Hippocampal formation (tissue), 2 donors: ENCODE results near the gene KTN1.

Source experiments
- DNase-seq, 2 donors: peaks; one replicate each; lab custom pipeline; 2025; lab: John Stamatoyannopoulos, UW

The KTN1 gene

DNA sequence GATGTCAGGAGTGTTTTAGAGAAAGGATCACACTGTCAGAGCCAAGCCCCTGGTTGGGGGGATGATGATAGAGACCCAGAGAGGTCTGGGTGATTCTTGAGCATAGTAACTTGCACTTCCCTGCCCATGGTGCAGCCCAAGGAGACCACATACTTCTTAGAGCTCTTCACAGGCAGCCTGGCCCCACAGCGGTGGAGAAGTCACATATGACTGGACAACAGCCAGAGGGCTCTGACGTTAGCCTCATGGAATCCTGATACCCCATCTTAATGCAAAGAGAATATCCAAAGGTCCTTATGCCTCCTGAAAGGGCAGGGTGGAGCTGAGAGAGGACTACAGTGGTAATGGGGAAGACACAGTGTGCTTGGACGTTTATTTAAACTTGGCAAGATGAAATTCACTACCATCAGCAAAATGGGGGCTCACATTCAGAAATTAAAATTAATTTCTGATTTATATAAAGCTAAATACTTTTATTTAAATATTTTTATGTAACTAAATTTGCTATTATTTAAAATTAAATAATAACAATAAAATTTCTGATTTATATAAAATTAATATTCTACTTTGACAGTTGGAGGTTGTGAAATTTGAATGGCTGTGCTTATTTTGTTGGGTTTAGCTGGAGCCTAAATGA lies 131.3 kb downstream of the KTN1 start:
- no peak for DNase-seq

DNA sequence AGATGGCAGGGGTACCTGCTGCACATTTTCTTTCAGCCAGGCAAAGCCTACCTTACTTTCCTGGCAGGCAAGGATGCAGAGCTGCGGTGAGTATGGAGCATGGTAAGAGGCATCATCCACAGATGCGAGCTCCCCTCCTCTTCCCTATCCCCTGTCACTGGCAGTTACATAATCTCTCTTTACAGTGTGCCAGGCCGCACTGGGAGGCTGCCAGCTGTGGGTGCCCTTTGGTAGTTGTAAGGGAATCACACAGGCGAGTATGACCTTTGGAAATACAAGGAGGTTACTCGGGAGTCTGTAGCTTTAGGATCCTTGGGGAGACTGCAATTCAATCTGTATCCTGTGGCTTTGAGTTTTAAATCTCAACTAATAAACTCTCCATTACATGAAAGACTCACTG lies 132.5 kb downstream of the KTN1 start:
- peak in 1 of 2 donors; percentile 1 for DNase-seq

DNA sequence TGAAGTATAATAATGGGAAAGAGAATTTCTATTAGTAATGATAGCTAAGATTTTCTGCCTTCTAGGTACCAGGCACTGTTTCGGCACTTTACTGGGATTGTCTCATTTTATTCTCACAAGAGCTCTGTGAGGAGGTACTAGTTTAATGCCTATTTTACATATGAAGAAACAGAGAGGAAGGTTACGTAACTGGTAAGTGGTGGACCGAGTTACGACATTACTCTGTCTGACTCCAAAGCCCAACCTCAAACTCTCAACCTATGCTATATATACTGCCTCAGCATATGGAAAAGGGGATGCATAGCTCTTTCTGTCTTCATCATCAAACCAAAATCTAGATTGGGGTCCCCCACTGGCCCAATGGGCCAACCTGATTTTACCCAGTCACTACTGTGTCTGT lies 133.5 kb downstream of the KTN1 start:
- DNase-seq, result no peak

DNA sequence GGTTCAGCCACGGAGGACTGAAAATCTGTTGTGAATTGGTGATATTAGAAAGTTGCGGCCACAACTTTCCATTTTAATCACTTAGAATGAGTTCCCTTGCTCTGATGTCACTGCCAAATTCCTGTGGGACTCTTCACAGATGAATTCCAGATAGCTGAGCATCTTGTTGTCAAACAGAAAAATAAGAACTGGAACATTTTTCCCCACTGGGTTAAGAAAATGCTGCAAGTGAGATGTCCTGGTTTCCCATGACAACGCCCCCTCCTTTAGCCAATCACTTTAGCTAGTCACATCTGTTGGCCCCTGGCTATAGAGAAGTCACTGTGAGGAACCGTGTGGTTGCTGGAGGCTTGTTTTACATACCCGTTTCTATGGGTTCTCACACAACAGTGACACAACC lies 135.9 kb downstream of the KTN1 start:
- no peak for DNase-seq

DNA sequence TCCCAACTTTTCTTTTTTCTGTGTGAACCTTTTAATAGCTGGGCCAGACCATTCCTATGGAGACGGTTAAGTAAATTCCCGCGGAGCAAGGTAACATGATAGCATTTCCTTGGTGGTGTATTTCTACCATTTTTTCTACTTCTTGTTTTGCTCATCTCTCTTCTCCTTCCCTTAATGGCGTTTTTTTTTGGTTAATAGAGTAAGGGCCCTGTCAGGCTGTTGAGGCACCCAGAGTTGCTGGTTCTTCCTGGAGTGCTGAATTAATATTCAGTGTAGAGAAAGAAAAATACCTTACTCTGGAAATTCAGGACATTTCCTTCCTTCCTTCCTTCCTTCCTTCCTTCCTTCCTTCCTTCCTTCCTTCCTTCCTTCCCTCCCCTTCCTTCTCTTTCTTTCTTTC lies 137.6 kb downstream of the KTN1 start:
- DNase-seq, result no peak

DNA sequence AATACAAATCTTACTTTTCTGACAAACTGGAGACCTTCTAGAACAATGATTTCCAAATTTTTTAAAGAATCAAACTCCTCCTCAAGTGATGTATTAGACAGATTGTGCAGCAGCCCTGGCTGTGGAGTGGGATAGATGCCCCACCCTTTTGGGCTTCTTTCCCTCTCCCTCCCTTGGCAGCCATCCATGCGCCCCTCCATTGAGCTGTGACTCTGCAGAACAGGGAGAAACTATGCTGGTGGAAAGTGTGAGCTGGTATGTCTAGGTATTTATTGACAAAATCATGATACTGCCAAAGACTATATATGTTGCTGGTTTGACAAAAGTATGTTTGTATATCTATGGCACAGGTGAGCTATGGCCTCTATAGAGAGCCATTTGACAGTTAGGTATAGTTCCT lies 138.5 kb downstream of the KTN1 start:
- DNase-seq, result no peak

DNA sequence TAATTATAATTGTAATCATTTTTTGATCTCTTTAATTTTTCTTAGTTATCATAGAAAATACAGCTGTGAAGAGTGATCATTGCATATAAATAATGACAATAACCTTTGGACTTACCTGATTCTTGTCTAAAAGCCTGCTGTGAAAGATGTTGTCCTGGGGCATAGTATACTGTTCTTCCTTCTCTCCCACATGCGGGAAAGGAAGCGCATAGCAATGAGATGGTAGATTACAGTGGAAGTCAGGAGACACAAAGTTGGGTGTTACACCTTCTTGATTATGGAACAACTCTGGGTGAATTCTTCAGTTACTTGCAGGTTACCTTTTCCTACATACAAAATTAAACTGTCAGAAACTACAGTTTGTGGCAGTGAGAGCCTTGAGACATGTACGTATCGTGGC lies 140.8 kb downstream of the KTN1 start:
- DNase-seq, result no peak

DNA sequence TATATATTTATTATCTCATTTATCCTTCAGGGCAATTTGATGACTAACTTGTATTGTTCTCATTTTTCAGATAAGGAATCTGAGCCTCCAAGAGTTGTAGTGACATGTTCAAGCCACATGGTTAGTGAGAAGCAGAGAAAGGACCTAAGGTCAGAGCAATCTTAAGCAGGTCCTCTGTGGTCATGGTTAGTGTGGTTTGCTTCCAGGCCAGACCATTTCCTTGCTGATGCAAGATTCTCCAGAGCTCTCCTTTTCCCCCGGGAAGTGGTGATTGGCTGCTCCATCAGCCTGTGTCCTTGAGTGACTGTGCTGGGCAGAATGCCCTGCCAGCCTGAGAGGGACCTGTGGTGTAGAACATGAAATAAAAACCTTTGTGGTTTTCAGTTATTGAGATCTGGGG lies 141.3 kb downstream of the KTN1 start:
- DNase-seq, result no peak

DNA sequence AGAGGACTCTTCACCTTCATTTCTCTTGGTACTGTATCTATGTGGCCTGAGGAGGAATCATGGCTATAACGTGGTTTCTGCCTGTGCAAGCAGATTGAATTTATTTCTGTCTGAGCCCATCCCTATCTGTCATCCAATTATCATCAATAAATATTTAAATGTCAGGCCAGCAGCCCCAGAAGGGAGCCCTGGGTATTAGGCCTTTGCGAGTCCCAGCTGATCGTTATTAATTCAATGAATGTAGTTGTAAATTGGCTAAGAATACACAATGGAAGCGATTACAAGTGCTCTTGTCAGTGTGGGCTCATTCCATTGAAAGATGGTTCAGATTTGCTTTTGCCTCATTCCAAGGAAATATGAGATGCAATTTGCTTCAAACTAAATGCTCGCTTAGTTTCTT lies 142.0 kb downstream of the KTN1 start:
- no peak for DNase-seq

DNA sequence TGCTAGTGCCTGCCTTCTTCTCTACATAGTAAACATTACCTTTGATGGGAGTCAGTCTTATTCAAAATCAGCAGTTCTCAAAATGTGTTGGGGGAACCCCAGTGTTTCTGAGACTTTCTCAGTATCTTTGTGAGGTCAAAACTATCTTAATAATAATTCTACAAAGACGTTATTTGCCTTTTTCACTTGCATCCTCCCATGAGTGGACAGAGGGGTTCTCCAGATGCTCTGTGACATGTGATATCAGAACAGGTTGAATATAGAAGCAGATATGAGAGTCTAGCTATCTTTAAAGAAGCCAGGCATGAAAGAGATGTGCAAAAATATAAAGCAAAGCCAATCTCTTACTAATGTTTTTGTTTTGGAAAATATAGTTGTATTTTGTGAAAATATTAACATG lies 144.7 kb downstream of the KTN1 start:
- DNase-seq, result no peak

DNA sequence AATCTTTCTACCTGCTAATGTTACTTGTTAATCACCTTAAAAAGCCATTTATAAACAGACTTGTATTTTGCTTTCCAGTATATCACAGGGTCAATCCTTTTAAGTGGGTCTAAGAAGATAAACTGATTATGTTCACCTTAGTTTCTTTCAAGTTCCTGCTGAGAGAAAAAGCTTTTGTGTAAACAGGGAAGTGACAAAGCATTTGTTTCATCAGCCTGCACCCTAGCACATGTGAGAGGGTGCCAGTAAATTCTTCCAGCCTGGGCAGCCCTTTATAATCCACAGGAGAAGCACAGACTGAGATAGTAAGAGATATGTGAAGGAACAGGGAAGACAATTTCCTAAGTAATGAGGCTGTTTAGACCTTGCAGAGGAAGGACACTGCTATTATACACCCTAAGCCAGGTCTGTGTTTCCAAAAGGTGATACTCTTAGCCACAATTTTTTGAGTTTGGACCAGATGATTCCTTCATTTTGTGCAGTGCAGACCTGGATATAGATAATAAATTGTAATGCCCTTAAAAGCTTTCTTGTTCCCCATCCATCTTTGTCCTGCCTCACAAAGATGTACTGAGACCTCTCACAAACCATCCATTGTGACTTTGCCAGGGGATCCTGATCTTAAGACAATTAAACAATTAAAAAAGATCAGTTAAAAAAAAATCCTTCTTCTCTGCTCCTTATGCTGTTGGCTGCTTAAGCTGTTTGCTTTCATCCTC lies 150.7 kb downstream of the KTN1 start:
- no peak for DNase-seq

DNA sequence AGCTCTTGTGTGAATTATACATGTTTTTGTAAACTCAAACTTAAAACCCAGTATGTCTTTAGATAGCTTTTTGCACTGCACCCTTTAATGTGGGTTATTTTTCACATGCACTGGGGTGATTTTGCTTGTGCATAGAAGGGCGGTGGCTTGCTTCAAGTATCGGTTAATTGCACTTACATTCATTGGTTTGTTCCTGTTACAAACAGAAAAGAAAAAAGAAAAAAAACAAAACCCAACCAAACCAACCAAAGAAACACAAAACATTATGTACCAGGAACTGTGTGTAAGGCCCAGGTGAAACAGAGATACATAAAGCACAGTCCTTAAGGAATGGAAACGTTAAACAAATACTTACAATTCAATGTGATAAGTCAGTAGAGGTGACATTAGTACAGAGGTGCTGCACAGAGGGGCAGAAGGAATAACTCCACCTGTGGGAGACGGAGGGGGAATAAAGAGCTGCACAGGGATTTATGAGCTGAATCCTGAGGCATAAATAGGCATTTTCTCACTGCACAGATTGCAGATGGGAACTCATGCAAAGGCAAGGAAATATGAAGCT lies 151.4 kb downstream of the KTN1 start:
- no peak for DNase-seq

DNA sequence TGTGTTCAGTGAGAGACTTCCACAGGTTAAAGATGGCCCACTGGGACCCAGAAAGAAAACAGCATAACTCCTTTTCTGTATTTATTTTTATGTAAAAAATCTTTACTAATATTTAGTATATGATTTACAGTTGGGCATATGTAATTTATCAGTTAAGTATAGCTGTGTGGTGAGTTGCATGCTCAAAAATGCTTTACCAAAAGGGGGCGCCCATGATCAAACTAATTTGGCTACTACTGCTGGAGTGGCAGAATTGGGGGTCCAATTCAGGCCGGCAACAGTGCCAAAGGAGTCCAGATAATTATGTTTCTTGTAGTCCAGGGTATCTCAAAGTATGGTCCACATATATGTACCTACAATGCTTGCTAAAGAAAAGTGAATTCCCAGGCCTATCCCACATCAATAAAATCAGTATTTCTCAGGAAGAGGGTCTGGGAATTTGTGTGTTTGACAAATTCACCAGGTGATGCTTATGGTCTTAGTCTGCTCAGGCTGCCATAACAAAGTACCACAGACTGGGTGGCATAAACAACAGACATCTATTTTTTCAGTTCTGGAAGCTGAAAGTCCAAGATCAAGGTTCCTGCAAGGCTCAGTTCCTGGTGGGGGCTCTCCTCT lies 152.0 kb downstream of the KTN1 start:
- no peak for DNase-seq

DNA sequence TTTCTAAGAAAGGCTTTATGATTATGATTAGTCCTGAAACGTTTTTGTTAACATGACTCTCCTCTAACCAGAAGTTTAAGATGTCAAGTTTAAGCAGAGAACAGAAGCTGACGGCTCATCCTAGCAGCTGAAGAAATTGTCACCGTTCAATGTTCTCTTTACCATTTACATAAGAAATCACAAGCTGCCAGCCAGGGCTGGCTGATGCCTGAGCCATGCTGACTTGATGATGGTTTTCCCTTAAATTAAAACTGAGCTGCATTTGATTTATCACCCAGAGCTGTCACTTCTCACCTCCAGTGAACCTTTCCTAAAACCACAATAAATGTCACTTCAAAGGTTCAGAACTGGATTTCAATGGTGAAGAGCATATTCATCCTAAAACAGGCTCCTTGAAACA lies 153.6 kb downstream of the KTN1 start:
- DNase-seq, result no peak
